D721Med (cell line): ENCODE data around the gene CDKL2.

Experiments
- DNase-seq: peaks from one replicate; pipeline ENCODE4 v3.0.0; 2011; ENCODE audit warnings: low spot score; ENCODE audit not compliant: insufficient read length
- FAIRE-seq: peaks from 2 replicates; lab custom pipeline; 2011; peaks lifted over from hg19 to GRCh38; lab: Jason Lieb, UNC
- CTCF ChIP-seq: IDR thresholded peaks from 2 replicates; pipeline ENCODE4 v1.5.1; 2012; ENCODE audit warnings: mild to moderate bottlenecking, control low read depth; ENCODE audit not compliant: insufficient read depth; ENCODE audit errors: missing control alignments

CDKL2 gene

GRCh38 chr4:75561789-75562188 is 68.5 kb downstream of the CDKL2 start:
- TF ChIP-seq CTCF, result no peak
- no peak for FAIRE-seq
- DNase-seq, result no peak

GRCh38 chr4:75557696-75558095 is 72.6 kb downstream of the CDKL2 start:
- no peak for FAIRE-seq
- DNase-seq, result peak; percentile 34
- TF ChIP-seq CTCF, result no peak

- no peak for FAIRE-seq
- no peak for DNase-seq
- no peak for TF ChIP-seq CTCF
Observed at GRCh38 chr4:75555294-75556164, 74.8 kb downstream of the CDKL2 start, which contains the start of gene ODAPH. Gene ODAPH (plus strand): TSS chr4:75556066. CDS start chr4:75556083, 17 bp downstream.

- no peak for DNase-seq
- no peak for FAIRE-seq
- TF ChIP-seq CTCF, result no peak
Observed at GRCh38 chr4:75552452-75552851, 77.9 kb downstream of the CDKL2 start.

- no peak for TF ChIP-seq CTCF
- no peak for DNase-seq
- no peak for FAIRE-seq
Observed at GRCh38 chr4:75549019-75549418, 81.3 kb downstream of the CDKL2 start.

GRCh38 chr4:75547647-75548387 is 82.5 kb downstream of the CDKL2 start:
- FAIRE-seq, result no peak
- no peak for TF ChIP-seq CTCF
- no peak for DNase-seq

GRCh38 chr4:75545526-75545925 is 84.8 kb downstream of the CDKL2 start:
- DNase-seq (no peak), FAIRE-seq (no peak)
- no peak for TF ChIP-seq CTCF
